ENCODE measurements around the gene COX6A2. TPM values are rescaled to one million over a fixed set of nuclear protein-coding genes. Genes with fewer than 3 reads are reported as not detected.
A peak's percentile ranks its signal among the peaks of the same experiment; 100 is the strongest.

The COX6A2 gene
- total RNA-seq = not detected
- not detected for polyA plus RNA-seq
- 0 to 0.09 (median 0) reads per million in 6 experiments for total RNA-seq

- POLR2A ChIA-PET = interaction anchor here (1.1 kb wide), 1 partner anchor 27 kb away, joined by 3 read pairs; no protein-coding TSS in a partner anchor
- ATAC-seq = no peak
- Mint-ChIP-seq H3K9me3 (no peaks in the 10 kb centered on the region), H3K4me3 (peak within 1 kb of the TSS; percentile 47 to 74 (median 67)), H3K27ac (peak within 1 kb of the TSS in 4 of 10 donors; percentile 9 to 72 (median 64)), H3K27me3 (peaks cover 2 to 24% (median 6%) of the 10 kb centered on the region in 5 donors), H3K4me1 (peaks cover 0 to 24% (median 5%) of the 10 kb centered on the region in 4 donors), H3K36me3 (no peaks in the 10 kb centered on the region)
- no peak for DNase-seq
Observed at GRCh38 chr16:31428279-31428597, at the start of gene COX6A2. Gene COX6A2, minus strand, starts transcription at chr16:31428360. Its CDS starts 35 bp downstream, at chr16:31428325.

- Mint-ChIP-seq H3K9me3 (peaks cover 0 to 3% (median 0%) of the 10 kb centered on the region in 9 donors), H3K27ac (peak overlapping the region in 9 of 10 donors; percentile 29 to 87 (median 66)), H3K4me3 (peak overlapping the region; percentile 67 to 92 (median 84)), H3K27me3 (peaks cover 0 to 8% (median 3%) of the 10 kb centered on the region in 5 donors), H3K4me1 (peaks cover 13 to 26% (median 20%) of the 10 kb centered on the region in 4 donors), H3K36me3 (peaks cover 0 to 2% (median 0%) of the 10 kb centered on the region in 3 donors)
- DNase-seq (peak in 5 of 10 donors; percentile 25 to 73 (median 32)), ATAC-seq (peak; percentile 40 to 52)
- POLR2A ChIA-PET = interaction anchor here (0.6 to 5.6 kb wide), 9 partner anchors 10 to 396 kb away, joined by 3 to 67 read pairs (median 6); partner anchors contain the start of genes ARMC5, RUSF1 and ZNF267
Observed at GRCh38 chr16:31477220-31478216, 49.4 kb upstream of the COX6A2 start.

GRCh38 chr16:31476303-31477219 is 48.4 kb upstream of the COX6A2 start:
- Mint-ChIP-seq H3K9me3 (peaks cover 0 to 3% (median 0%) of the 10 kb centered on the region in 9 donors), H3K36me3 (peaks cover 0 to 2% (median 0%) of the 10 kb centered on the region in 3 donors), H3K27ac (peak overlapping the region in 9 of 10 donors; percentile 54 to 94 (median 86)), H3K27me3 (peaks cover 1 to 10% (median 5%) of the 10 kb centered on the region in 5 donors), H3K4me3 (peak overlapping the region; percentile 82 to 92 (median 89)), H3K4me1 (peaks cover 16 to 32% (median 22%) of the 10 kb centered on the region in 4 donors)
- DNase-seq = peak; percentile 62 to 95 (median 81)
- POLR2A ChIA-PET = interaction anchor here (0.6 to 5.6 kb wide), 10 partner anchors 11 to 397 kb away, joined by 3 to 67 read pairs (median 4); partner anchors contain the start of genes ARMC5, RUSF1 and ZNF267
- peak; percentile 84 to 91 for ATAC-seq

DNA sequence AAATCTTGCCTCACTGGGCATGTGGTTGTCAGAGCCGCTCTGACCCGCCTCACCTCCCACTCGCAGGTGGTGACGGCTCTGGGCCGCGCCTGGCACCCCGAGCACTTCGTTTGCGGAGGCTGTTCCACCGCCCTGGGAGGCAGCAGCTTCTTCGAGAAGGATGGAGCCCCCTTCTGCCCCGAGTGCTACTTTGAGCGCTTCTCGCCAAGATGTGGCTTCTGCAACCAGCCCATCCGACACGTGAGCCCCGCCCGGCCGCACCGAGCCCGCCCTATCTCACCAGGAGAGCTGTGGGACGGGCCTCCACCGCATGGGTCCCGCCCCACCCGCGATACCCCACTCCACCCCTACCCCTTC is 47.8 kb upstream of the COX6A2 start:
- Mint-ChIP-seq H3K27me3 (peaks cover 1 to 17% (median 9%) of the 10 kb centered on the region in 5 donors), H3K4me3 (peak overlapping the region; percentile 82 to 92 (median 89)), H3K4me1 (peaks cover 19 to 32% (median 26%) of the 10 kb centered on the region in 4 donors), H3K36me3 (peaks cover 0 to 2% (median 0%) of the 10 kb centered on the region in 3 donors), H3K27ac (peak overlapping the region in 7 of 10 donors; percentile 40 to 94 (median 86)), H3K9me3 (peaks cover 0 to 3% (median 0%) of the 10 kb centered on the region in 9 donors)
- ATAC-seq = peak in 1 of 2 donors; percentile 14
- POLR2A ChIA-PET = interaction anchor here (0.6 to 5.6 kb wide), 9 partner anchors 10 to 398 kb away, joined by 3 to 67 read pairs (median 4); partner anchors contain the start of genes ARMC5, RUSF1 and ZNF267
- peak in 2 of 10 donors; percentile 18 to 27 for DNase-seq

DNA sequence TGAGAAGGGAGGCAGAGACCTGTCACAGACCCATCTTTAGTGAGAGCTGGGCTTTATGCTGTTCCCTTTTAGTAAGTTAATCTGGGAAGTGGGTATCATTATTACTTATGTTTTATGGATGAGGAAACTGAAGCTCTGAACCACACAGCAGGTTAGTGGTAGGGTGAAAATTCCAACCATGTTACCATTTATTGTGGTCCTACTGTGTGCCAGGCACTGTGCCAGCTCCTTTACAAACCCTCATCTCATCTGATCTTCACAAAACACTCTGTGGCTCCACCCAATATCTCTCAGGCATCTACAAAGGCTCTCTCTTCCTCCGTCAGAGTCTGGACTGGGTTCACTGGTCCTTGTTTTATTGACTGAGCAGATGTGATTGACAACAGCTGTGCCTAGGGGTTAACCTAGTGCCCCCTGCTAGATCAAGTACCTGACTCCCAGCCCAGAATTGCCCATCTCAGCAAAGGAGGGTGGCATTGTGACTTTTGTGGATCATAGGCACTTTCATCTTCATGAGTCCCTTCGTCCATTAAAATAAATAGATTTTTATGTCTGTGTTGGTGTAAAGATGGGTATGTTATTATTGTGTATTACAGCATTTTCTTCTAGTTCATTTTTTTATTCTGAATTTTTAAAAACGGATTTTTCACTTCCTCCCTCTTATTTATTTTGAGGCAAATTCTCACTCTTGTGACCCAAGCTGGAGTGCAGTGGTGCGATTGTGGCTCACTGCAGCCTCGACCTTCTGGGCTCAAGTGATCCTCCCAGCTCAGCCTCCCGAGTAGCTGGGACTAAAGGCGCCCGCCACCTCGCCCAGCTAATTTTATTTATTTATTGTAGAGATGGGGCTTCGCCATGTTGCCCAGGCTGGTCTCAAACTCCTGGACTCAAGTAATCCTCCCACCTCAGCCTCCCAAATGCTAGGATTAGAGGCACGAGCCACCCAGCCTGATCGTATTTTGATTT is 46.9 kb upstream of the COX6A2 start:
- Mint-ChIP-seq H3K27me3 (peaks cover 1 to 19% (median 10%) of the 10 kb centered on the region in 5 donors), H3K4me1 (peaks cover 16 to 32% (median 26%) of the 10 kb centered on the region in 4 donors), H3K36me3 (peaks cover 0 to 2% (median 0%) of the 10 kb centered on the region in 3 donors), H3K27ac (peak overlapping the region in 2 of 10 donors; percentile 21 to 37), H3K4me3 (peak overlapping the region in 5 of 10 donors; percentile 11 to 91 (median 51)), H3K9me3 (peaks cover 0 to 3% (median 0%) of the 10 kb centered on the region in 9 donors)
- no peak for ATAC-seq
- DNase-seq = no peak
- POLR2A ChIA-PET = interaction anchor here (0.8 to 5.6 kb wide), 5 partner anchors 9 to 33 kb away, joined by 3 to 67 read pairs (median 24); partner anchors contain the start of genes ARMC5 and RUSF1

GRCh38 chr16:31474173-31474714 is 46.1 kb upstream of the COX6A2 start:
- peaks cover 16 to 32% (median 26%) of the 10 kb centered on the region in 4 donors for H3K4me1 Mint-ChIP-seq
- H3K27ac Mint-ChIP-seq = peak overlapping the region in 1 of 10 donors; percentile 37
- POLR2A ChIA-PET = interaction anchor here (1.4 to 5.6 kb wide), 4 partner anchors 8 to 34 kb away, joined by 4 to 51 read pairs (median 14); partner anchors contain the start of genes ARMC5 and RUSF1
- peaks cover 0 to 3% (median 0%) of the 10 kb centered on the region in 9 donors for H3K9me3 Mint-ChIP-seq
- H3K27me3 Mint-ChIP-seq = peaks cover 1 to 19% (median 10%) of the 10 kb centered on the region in 5 donors
- peaks cover 0 to 2% (median 0%) of the 10 kb centered on the region in 3 donors for H3K36me3 Mint-ChIP-seq
- ATAC-seq (no peak), DNase-seq (no peak)
- peak overlapping the region in 4 of 10 donors; percentile 11 to 34 (median 28) for H3K4me3 Mint-ChIP-seq

- H3K27ac Mint-ChIP-seq = no peak overlapping the region
- peaks cover 0 to 3% (median 0%) of the 10 kb centered on the region in 9 donors for H3K9me3 Mint-ChIP-seq
- DNase-seq (peak in 1 of 10 donors; percentile 50), ATAC-seq (no peak)
- H3K27me3 Mint-ChIP-seq = peaks cover 1 to 19% (median 10%) of the 10 kb centered on the region in 5 donors
- H3K4me3 Mint-ChIP-seq = peak overlapping the region in 6 of 10 donors; percentile 19 to 80 (median 58)
- peaks cover 16 to 33% (median 27%) of the 10 kb centered on the region in 4 donors for H3K4me1 Mint-ChIP-seq
- peaks cover 0 to 2% (median 0%) of the 10 kb centered on the region in 3 donors for H3K36me3 Mint-ChIP-seq
- POLR2A ChIA-PET = interaction anchor here (1.4 to 5.6 kb wide), 2 partner anchors 14 to 15 kb away, joined by 4 to 51 read pairs; partner anchors contain the start of gene ARMC5
Observed at GRCh38 chr16:31473264-31473984, 45.3 kb upstream of the COX6A2 start.

- H3K4me1 Mint-ChIP-seq = peaks cover 12 to 36% (median 25%) of the 10 kb centered on the region in 4 donors
- H3K36me3 Mint-ChIP-seq = peaks cover 0 to 2% (median 0%) of the 10 kb centered on the region in 3 donors
- peak in 1 of 2 donors; percentile 38 for ATAC-seq
- peak overlapping the region in 9 of 10 donors; percentile 62 to 81 (median 77) for H3K4me3 Mint-ChIP-seq
- peak overlapping the region in 3 of 10 donors; percentile 9 to 71 (median 61) for H3K27ac Mint-ChIP-seq
- peaks cover 0 to 3% (median 0%) of the 10 kb centered on the region in 9 donors for H3K9me3 Mint-ChIP-seq
- DNase-seq = peak in 5 of 10 donors; percentile 20 to 63 (median 33)
- POLR2A ChIA-PET = interaction anchor here (0.8 to 5.6 kb wide), 3 partner anchors 13 to 16 kb away, joined by 3 to 51 read pairs (median 4); partner anchors contain the start of gene ARMC5
- H3K27me3 Mint-ChIP-seq = peaks cover 1 to 19% (median 10%) of the 10 kb centered on the region in 5 donors
Observed at GRCh38 chr16:31472709-31473203, 44.6 kb upstream of the COX6A2 start.
